Left lobe of liver (tissue), 2 donors: ENCODE measurements around the gene PDCL2. TPM values are rescaled to one million over a fixed set of nuclear protein-coding genes. Genes with fewer than 3 reads are reported as not detected.
"Not testable (repeated sequence)": the region's sequence is repeated elsewhere in the genome, so short reads cannot be mapped to it uniquely, and the experiment has no call there.

Experiments used
- ATAC-seq: fragments of 200-7000 bp; cut with Tn5 transposase; one replicate; pipeline ENCODE4 v1.9.1; 2020; ENCODE audit warnings: mild to moderate bottlenecking, moderate library complexity
- DNase-seq: peaks from one replicate; pipeline ENCODE4 v3.0.0-alpha.2; 2020; ENCODE audit warnings: low spot score
- total RNA-seq: library from RNA; stranded (reverse); gene quantifications from one replicate; pipeline ENCODE4 v1.2.1, GENCODE V29; 2021
- donor health status: DM: no; HTN: no; CAD: no; lungs with moderate emphysema.
- donor health status: DM: no; HTN: yes; CAD: no.

Gene PDCL2
- total RNA-seq, 1 donor from 2014 or later, result not detected

- no peak for DNase-seq
- ATAC-seq, result no peak
These were observed 6.6 kb upstream of the PDCL2 start for GRCh38 chr4:55598641-55599040.

GRCh38 chr4:55588160-55588559 lies 3.9 kb downstream of the PDCL2 start:
- ATAC-seq (no peak), DNase-seq (no peak)

- DNase-seq, ATAC-seq: not testable (repeated sequence)
These were observed 9.3 kb downstream of the PDCL2 start for GRCh38 chr4:55582773-55583172.

- ATAC-seq, result no peak
- DNase-seq, result no peak
These were observed 13.6 kb downstream of the PDCL2 start for GRCh38 chr4:55578341-55579010.

- DNase-seq, result no peak
- no peak for ATAC-seq
These were observed 16.5 kb downstream of the PDCL2 start for GRCh38 chr4:55575513-55575912.

GRCh38 chr4:55574252-55574651 lies 17.8 kb downstream of the PDCL2 start:
- ATAC-seq (no peak), DNase-seq (no peak)

- ATAC-seq (no peak), DNase-seq (no peak)
These were observed 20.2 kb downstream of the PDCL2 start for GRCh38 chr4:55571806-55572205.

GRCh38 chr4:55568905-55569504 lies 23.0 kb downstream of the PDCL2 start:
- DNase-seq, result no peak
- ATAC-seq, result no peak

- DNase-seq (no peak), ATAC-seq (no peak)
These were observed 30.2 kb downstream of the PDCL2 start for GRCh38 chr4:55561889-55562288.

- DNase-seq (no peak), ATAC-seq (no peak)
These were observed 31.9 kb downstream of the PDCL2 start for GRCh38 chr4:55560096-55560495.

- DNase-seq (no peak), ATAC-seq (peak; percentile 67)
These were observed 37.5 kb downstream of the PDCL2 start for GRCh38 chr4:55554453-55555030.

GRCh38 chr4:55553441-55554201 lies 38.4 kb downstream of the PDCL2 start:
- ATAC-seq (peak; percentile 86), DNase-seq (peak; percentile 46)

- not testable (repeated sequence) for DNase-seq, ATAC-seq
These were observed 40.1 kb downstream of the PDCL2 start for GRCh38 chr4:55551964-55552363.

GRCh38 chr4:55549888-55550287 lies 42.2 kb downstream of the PDCL2 start:
- ATAC-seq, result no peak
- no peak for DNase-seq

- no peak for DNase-seq
- ATAC-seq, result no peak
These were observed 44.1 kb downstream of the PDCL2 start for GRCh38 chr4:55547918-55548317.

GRCh38 chr4:55547466-55547770 lies 44.6 kb downstream of the PDCL2 start:
- no peak for ATAC-seq
- DNase-seq, result no peak

- peak; percentile 84 for ATAC-seq
- DNase-seq, result peak; percentile 89
These were observed 45.1 kb downstream of the PDCL2 start, which contains the start of gene CLOCK for GRCh38 chr4:55546756-55547465. Gene CLOCK (minus strand): TSS chr4:55546909. CDS start chr4:55482785, 64,124 bp downstream.

GRCh38 chr4:55546506-55546755 lies 45.6 kb downstream of the PDCL2 start:
- no peak for DNase-seq

GRCh38 chr4:55545641-55546505 lies 46.2 kb downstream of the PDCL2 start:
- ATAC-seq (peak; percentile 80), DNase-seq (peak; percentile 89)

More at GRCh38 chr4:55546506-55546755, 45.6 kb downstream of the PDCL2 start:
- peak; percentile 82 for ATAC-seq

GRCh38 chr4:55545151-55545550 lies 46.9 kb downstream of the PDCL2 start:
- ATAC-seq (no peak), DNase-seq (no peak)
